Duodenal mucosa (tissue), 2 donors: Measurements from ENCODE around the gene CREB3L1.
A peak's percentile ranks its signal among the peaks of the same experiment; 100 is the strongest.

Experiments
- H3K27ac ChIP-seq: one replicate; pipeline ENCODE4 v1.7.0; 2013; ENCODE audit warnings: low read depth, low read length
- H3K27me3 ChIP-seq, 2 donors: one replicate each; pipeline ENCODE4 v1.7.0; 2013; ENCODE audit warnings: low read length in 2 of 2, control low read depth in 1 of 2; ENCODE audit not compliant: insufficient read depth in 2 of 2, control insufficient read depth in 1 of 2
- H3K36me3 ChIP-seq, 2 donors: one replicate each; pipeline ENCODE4 v1.7.0; 2013; ENCODE audit warnings: low read length in 2 of 2, control low read depth in 1 of 2; ENCODE audit not compliant: insufficient read depth in 2 of 2, control insufficient read depth in 1 of 2
- H3K4me1 ChIP-seq, 2 donors: one replicate each; pipeline ENCODE4 v1.7.0; 2013; ENCODE audit warnings: low read length in 2 of 2, control low read depth in 1 of 2; ENCODE audit not compliant: insufficient read depth in 2 of 2, control insufficient read depth in 1 of 2
- H3K4me3 ChIP-seq, 2 donors: one replicate each; pipeline ENCODE4 v1.7.0; 2013; ENCODE audit warnings: low read length in 2 of 2, low read depth in 1 of 2
- H3K9ac ChIP-seq, 2 donors: one replicate each; pipeline ENCODE4 v1.7.0; 2013; ENCODE audit warnings: low read length in 2 of 2, low read depth in 1 of 2
- H3K9me3 ChIP-seq, 2 donors: one replicate each; pipeline ENCODE4 v1.7.0; 2013; ENCODE audit warnings: low read length in 2 of 2, control low read depth in 1 of 2; ENCODE audit not compliant: control insufficient read depth in 1 of 2

The CREB3L1 gene

DNA sequence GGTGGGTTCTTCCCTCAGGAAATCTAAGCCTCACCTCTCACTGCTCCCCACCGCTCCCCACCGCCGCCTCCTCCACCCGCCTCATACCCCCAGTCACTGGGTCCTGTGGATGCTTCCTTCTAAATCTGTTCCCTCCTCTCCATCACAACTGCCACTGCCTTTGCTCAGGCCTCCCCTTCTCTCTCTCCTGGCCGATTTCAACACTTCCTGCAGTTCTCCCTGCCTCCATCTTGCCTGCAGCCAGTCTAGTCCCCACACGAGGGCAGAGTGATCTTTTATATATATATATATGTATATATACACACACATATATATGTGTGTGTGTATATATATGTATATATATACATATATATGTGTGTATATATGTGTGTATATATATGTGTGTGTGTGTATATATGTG lies 27.8 kb downstream of the CREB3L1 start:
- H3K27ac ChIP-seq = no peak overlapping the region
- H3K4me3 ChIP-seq = no peak overlapping the region
- H3K36me3 ChIP-seq = peaks cover 0 to 27% of the 10 kb centered on the region in 2 donors
- no peaks in the 10 kb centered on the region for H3K9me3 ChIP-seq
- H3K9ac ChIP-seq = no peak overlapping the region
- H3K4me1 ChIP-seq = peaks cover 5% of the 10 kb centered on the region in 2 donors
- H3K27me3 ChIP-seq = no peaks in the 10 kb centered on the region

DNA sequence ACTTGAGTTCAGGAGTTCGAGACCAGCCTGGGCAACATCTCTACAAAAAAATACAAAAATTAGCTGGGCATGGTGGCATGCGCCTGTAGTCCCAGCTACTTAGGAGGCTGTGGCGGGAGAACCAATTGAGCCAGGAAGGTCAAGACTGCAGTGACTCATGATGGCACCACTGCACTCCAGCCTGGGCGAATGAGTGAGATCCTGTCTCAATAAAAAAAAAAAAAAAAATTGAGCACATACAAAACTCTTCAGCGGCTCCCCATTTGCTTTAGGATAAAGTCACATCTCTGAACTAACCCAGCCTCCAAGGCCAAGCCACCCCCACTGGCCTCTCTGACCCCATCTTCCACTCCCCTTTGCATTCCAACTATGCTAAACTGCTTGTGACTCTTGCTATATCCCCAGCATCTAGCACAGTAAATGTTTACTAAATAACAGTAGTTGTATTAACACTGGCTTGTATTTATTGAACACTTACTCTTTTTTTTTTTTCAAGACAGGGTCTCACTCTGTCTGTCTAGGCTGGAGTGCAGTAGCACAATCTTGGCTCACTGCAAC lies 28.9 kb downstream of the CREB3L1 start:
- H3K9me3 ChIP-seq = no peaks in the 10 kb centered on the region
- H3K36me3 ChIP-seq = peaks cover 0 to 35% of the 10 kb centered on the region in 2 donors
- no peak overlapping the region for H3K9ac ChIP-seq
- no peak overlapping the region for H3K4me3 ChIP-seq
- H3K27ac ChIP-seq = no peak overlapping the region
- peaks cover 5% of the 10 kb centered on the region in 2 donors for H3K4me1 ChIP-seq
- H3K27me3 ChIP-seq = no peaks in the 10 kb centered on the region

GRCh38 chr11:46307369-46307768 lies 29.9 kb downstream of the CREB3L1 start:
- peaks cover 5% of the 10 kb centered on the region in 2 donors for H3K4me1 ChIP-seq
- H3K36me3 ChIP-seq = peaks cover 8 to 43% of the 10 kb centered on the region in 2 donors

GRCh38 chr11:46307785-46308341 lies 30.4 kb downstream of the CREB3L1 start:
- H3K36me3 ChIP-seq = peaks cover 9 to 48% of the 10 kb centered on the region in 2 donors
- no peak overlapping the region for H3K27ac ChIP-seq
- H3K9me3 ChIP-seq = no peaks in the 10 kb centered on the region
- H3K4me3 ChIP-seq = no peak overlapping the region
- H3K9ac ChIP-seq = no peak overlapping the region
- no peaks in the 10 kb centered on the region for H3K27me3 ChIP-seq
- peaks cover 5% of the 10 kb centered on the region in 2 donors for H3K4me1 ChIP-seq

More at GRCh38 chr11:46307369-46307768, 29.9 kb downstream of the CREB3L1 start:
- Histone ChIP-seq H3K9ac (no peak overlapping the region), H3K27ac (no peak overlapping the region), H3K27me3 (no peaks in the 10 kb centered on the region), H3K9me3 (no peaks in the 10 kb centered on the region), H3K4me3 (no peak overlapping the region)

DNA sequence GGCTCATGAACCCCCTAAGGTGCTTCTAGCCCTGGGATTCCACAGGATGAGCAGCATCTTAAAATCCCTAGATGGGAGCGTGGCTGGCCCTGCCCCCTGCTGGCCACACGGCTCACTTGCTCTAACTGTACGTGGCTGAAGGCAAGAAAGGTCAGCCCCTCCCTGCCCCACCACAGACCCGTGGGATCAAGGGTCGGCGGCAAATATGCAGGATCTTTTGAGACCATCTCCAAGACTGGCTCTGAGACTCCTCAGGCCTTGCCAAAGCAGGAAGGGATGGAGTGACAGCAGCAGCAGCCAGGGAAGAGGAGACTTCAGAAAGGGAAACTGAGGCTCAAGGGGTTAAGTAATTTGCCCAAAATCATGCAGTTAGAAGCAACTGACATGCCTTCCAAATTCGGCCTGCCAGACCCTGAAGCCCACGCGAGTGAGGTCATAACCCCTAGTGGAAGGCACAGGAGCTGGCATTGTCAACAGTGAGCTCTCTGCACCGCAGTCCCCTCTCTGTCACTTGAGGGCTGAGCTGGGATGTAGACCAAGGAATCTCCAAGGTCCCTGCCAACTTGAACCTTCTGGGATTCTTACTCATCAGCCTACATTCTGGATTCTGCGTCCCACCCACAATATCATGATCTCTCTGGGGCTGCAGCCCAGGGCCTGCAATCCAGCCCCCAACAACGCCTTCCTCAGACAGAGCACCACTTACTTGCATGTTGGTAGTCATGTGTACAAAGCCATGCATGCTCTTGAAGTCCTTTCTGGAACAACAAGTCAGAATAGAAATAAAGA lies 31.4 kb downstream of the CREB3L1 start:
- H3K9me3 ChIP-seq = no peaks in the 10 kb centered on the region
- peak overlapping the region in 1 of 2 donors; percentile 10 for H3K9ac ChIP-seq
- no peak overlapping the region for H3K27ac ChIP-seq
- H3K36me3 ChIP-seq = peaks cover 9 to 51% of the 10 kb centered on the region in 2 donors
- no peaks in the 10 kb centered on the region for H3K27me3 ChIP-seq
- peaks cover 5% of the 10 kb centered on the region in 2 donors for H3K4me1 ChIP-seq
- H3K4me3 ChIP-seq = no peak overlapping the region

- H3K27me3 ChIP-seq = no peaks in the 10 kb centered on the region
- H3K27ac ChIP-seq = no peak overlapping the region
- no peak overlapping the region for H3K9ac ChIP-seq
- H3K9me3 ChIP-seq = no peaks in the 10 kb centered on the region
- no peak overlapping the region for H3K4me3 ChIP-seq
- H3K4me1 ChIP-seq = peaks cover 5% of the 10 kb centered on the region in 2 donors
- H3K36me3 ChIP-seq = peaks cover 9 to 51% of the 10 kb centered on the region in 2 donors
These were observed 32.4 kb downstream of the CREB3L1 start for GRCh38 chr11:46309814-46310259.

DNA sequence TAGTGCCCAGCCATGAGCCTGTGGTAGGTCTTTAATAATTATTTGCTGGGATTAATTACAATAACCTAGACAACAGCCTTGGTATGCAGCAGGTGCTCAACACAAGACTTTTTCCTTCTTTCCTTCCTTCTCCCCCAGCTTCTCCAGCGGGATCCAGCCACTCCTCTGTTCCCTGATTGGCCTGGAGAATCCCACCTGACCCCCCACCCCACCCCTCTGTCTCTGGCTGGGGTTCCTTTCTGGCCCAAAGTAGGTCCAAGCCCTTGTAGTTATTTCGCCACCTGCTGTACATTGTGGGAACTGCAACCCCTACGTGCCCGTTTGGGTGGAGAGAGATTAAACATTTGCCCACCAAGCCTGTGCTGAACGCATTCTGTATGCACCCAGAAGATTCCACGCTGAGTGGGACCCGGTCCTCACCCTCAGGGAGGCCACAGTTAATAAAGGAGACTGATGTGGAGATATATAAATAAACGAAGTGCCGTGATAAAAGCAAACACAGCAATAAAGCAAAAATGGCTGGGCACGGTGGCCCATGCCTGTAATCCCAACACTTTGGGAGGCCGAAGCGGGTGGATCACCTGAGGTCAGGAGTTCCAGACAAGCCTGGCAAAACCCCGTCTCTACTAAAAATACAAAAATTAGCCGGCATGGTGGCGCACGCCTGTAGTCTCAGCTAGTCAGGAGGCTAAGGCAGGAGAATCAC lies 37.7 kb downstream of the CREB3L1 start:
- no peak overlapping the region for H3K4me3 ChIP-seq
- H3K27me3 ChIP-seq = no peaks in the 10 kb centered on the region
- H3K27ac ChIP-seq = no peak overlapping the region
- H3K9ac ChIP-seq = no peak overlapping the region
- H3K4me1 ChIP-seq = peaks cover 5 to 14% of the 10 kb centered on the region in 2 donors
- peaks cover 26 to 63% of the 10 kb centered on the region in 2 donors for H3K36me3 ChIP-seq
- H3K9me3 ChIP-seq = no peaks in the 10 kb centered on the region

DNA sequence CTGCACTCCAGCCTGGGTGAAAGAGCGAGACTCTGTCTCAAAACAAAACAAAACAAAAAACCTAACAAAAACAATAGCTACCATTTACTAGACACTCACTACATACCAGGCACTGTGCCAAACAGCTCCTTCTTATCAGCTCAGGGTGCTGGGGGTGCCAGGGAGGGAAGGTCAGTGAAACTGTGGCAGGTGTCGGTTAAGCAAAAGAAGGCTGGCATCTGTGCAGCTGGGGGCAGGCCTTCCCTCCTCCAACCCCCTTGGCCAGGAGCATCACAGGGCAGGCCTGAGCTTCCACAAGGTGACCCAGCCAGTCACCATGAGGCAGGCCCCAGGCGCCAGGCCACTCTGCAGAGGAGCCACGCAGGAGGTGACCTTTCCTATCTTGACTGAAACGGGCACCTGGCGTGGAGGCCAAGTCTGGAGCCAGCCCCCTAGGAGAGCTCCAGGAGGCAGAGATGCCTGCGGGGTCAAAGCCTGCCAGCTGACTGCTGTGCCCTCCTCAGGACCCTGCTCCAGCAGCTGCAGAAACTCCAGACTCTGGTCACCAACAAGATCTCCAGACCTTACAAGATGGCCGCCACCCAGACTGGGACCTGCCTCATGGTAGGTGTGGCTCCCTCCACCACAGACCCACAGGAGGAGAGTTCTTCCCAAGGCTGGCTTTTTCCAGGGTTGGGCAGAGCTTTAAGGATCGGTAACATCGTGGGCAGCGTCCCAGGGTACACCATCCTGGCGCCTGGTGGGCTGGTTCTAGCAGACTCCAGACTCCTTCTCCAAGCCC lies 38.5 kb downstream of the CREB3L1 start:
- Histone ChIP-seq H3K4me1 (peaks cover 5 to 14% of the 10 kb centered on the region in 2 donors), H3K27ac (no peak overlapping the region), H3K9ac (no peak overlapping the region), H3K36me3 (peaks cover 30 to 63% of the 10 kb centered on the region in 2 donors), H3K27me3 (no peaks in the 10 kb centered on the region), H3K4me3 (no peak overlapping the region), H3K9me3 (no peaks in the 10 kb centered on the region)

DNA sequence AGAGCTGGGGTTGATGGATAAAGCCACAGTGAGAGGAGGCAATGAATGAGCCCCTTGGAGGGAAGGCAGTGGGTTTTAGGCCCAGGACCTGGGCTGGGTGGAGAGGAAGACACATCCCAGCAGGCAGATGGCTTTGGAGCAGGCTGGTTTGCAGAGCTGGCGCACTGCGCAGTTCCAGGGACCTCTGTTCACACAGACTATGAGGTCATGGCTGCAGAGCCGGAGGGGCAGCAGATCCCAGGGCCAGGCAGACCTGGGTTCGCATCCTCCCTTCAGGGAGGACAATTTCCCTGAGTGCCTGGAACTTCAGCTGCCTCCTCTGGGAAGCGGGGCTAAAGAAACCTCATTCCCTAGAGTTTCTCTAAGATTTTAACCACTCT lies 41.6 kb downstream of the CREB3L1 start:
- Histone ChIP-seq H3K9ac (no peak overlapping the region), H3K4me1 (peaks cover 5 to 14% of the 10 kb centered on the region in 2 donors), H3K27me3 (no peaks in the 10 kb centered on the region), H3K9me3 (no peaks in the 10 kb centered on the region), H3K36me3 (peaks cover 22 to 49% of the 10 kb centered on the region in 2 donors), H3K27ac (no peak overlapping the region), H3K4me3 (no peak overlapping the region)
